Parathyroid adenoma (tissue), 2 donors: ENCODE results near the gene LRRK1.

Experiments used
- H2AFZ ChIP-seq: fragments of 300-600 bp; sonication (generic); one replicate; pipeline ENCODE4 v1.7.0; 2017; ENCODE audit warnings: antibody characterized with exemption, mild to moderate bottlenecking
- H3K27ac ChIP-seq: fragments of 300-600 bp; sonication (generic); one replicate; pipeline ENCODE4 v1.7.0; 2017
- H3K27me3 ChIP-seq: fragments of 300-600 bp; sonication (generic); one replicate; pipeline ENCODE4 v1.7.0; 2017; ENCODE audit warnings: low read length; ENCODE audit not compliant: control insufficient read depth, insufficient read depth
- H3K36me3 ChIP-seq: fragments of 300-600 bp; sonication (generic); one replicate; pipeline ENCODE4 v1.7.0; 2017; ENCODE audit warnings: low read length; ENCODE audit not compliant: control insufficient read depth, insufficient read depth
- H3K4me1 ChIP-seq: fragments of 300-600 bp; sonication (generic); one replicate; pipeline ENCODE4 v1.7.0; 2017; ENCODE audit warnings: control low read depth
- H3K4me2 ChIP-seq: fragments of 300-600 bp; sonication (generic); one replicate; pipeline ENCODE4 v1.7.0; 2017; ENCODE audit warnings: low read length
- H3K4me3 ChIP-seq: fragments of 300-600 bp; sonication (generic); one replicate; pipeline ENCODE4 v1.7.0; 2017; ENCODE audit warnings: low read depth, low read length
- H3K79me2 ChIP-seq: fragments of 300-600 bp; sonication (generic); one replicate; pipeline ENCODE4 v1.7.0; 2017; ENCODE audit warnings: control low read depth
- H3K9ac ChIP-seq: fragments of 300-600 bp; sonication (generic); one replicate; pipeline ENCODE4 v1.7.0; 2017; ENCODE audit warnings: mild to moderate bottlenecking
- H3K9me3 ChIP-seq: fragments of 300-600 bp; sonication (generic); one replicate; pipeline ENCODE4 v1.7.0; 2017; ENCODE audit warnings: low read length; ENCODE audit not compliant: control insufficient read depth
- CTCF ChIP-seq: fragments of 300-600 bp; sonication (generic); IDR thresholded peaks from one replicate; pipeline ENCODE4 v1.7.0; 2017; ENCODE audit warnings: antibody characterized with exemption, mild to moderate bottlenecking
- donor health status: primary hyperparathyroidism.

The LRRK1 gene

GRCh38 chr15:101054991-101055390 lies 135.8 kb downstream of the LRRK1 start:
- Histone ChIP-seq H3K4me3 (no peak overlapping the region), H3K27me3 (no peaks in the 10 kb centered on the region), H3K27ac (no peak overlapping the region), H3K36me3 (no peaks in the 10 kb centered on the region), H3K4me2 (no peak overlapping the region), H3K4me1 (no peaks in the 10 kb centered on the region), H3K9me3 (no peaks in the 10 kb centered on the region), H3K9ac (no peak overlapping the region), H2AFZ (no peak overlapping the region), H3K79me2 (no peaks in the 10 kb centered on the region)
- TF ChIP-seq CTCF = no peak

- H3K9me3 ChIP-seq = no peaks in the 10 kb centered on the region
- H2AFZ ChIP-seq = no peak overlapping the region
- H3K4me1 ChIP-seq = no peaks in the 10 kb centered on the region
- H3K4me3 ChIP-seq = no peak overlapping the region
- H3K27ac ChIP-seq = no peak overlapping the region
- no peak overlapping the region for H3K4me2 ChIP-seq
- no peaks in the 10 kb centered on the region for H3K36me3 ChIP-seq
- no peak overlapping the region for H3K9ac ChIP-seq
- H3K79me2 ChIP-seq = no peaks in the 10 kb centered on the region
- no peaks in the 10 kb centered on the region for H3K27me3 ChIP-seq
- no peak for TF ChIP-seq CTCF
Observed at GRCh38 chr15:101055411-101055810, 136.3 kb downstream of the LRRK1 start.

- no peaks in the 10 kb centered on the region for H3K79me2 ChIP-seq
- H3K36me3 ChIP-seq = no peaks in the 10 kb centered on the region
- no peaks in the 10 kb centered on the region for H3K9me3 ChIP-seq
- H3K4me2 ChIP-seq = no peak overlapping the region
- no peak overlapping the region for H3K4me3 ChIP-seq
- no peak overlapping the region for H3K9ac ChIP-seq
- no peak overlapping the region for H2AFZ ChIP-seq
- no peaks in the 10 kb centered on the region for H3K4me1 ChIP-seq
- TF ChIP-seq CTCF = no peak
- H3K27me3 ChIP-seq = no peaks in the 10 kb centered on the region
- no peak overlapping the region for H3K27ac ChIP-seq
Observed at GRCh38 chr15:101056366-101057334, 137.5 kb downstream of the LRRK1 start.

- Histone ChIP-seq H3K36me3 (no peaks in the 10 kb centered on the region), H3K79me2 (no peaks in the 10 kb centered on the region), H3K27me3 (no peaks in the 10 kb centered on the region), H3K9me3 (no peaks in the 10 kb centered on the region), H3K4me1 (no peaks in the 10 kb centered on the region), H3K4me2 (no peak overlapping the region), H3K4me3 (no peak overlapping the region), H3K27ac (no peak overlapping the region), H2AFZ (no peak overlapping the region), H3K9ac (no peak overlapping the region)
- TF ChIP-seq CTCF = no peak
Observed at GRCh38 chr15:101057841-101058407, 138.8 kb downstream of the LRRK1 start.
